ENCODE data around the gene VGLL4. TPM values are rescaled to one million over a fixed set of nuclear protein-coding genes. Genes with fewer than 3 reads are reported as not detected.
"Not testable (repeated sequence)": the region's sequence is repeated elsewhere in the genome, so short reads cannot be mapped to it uniquely, and the experiment has no call there.

VGLL4 gene
- total RNA-seq, 1 donor from 2014 or later = 82.6 TPM

GRCh38 chr3:11529281-11529680, 114.4 kb downstream of the VGLL4 start:
- Mint-ChIP-seq H3K4me1 (peaks cover 38% of the 10 kb centered on the region), H3K27me3 (ENCODE audit: insufficient read depth, low read depth) (peaks cover 6% of the 10 kb centered on the region), H3K27ac (no peak overlapping the region), H3K9me3 (no peaks in the 10 kb centered on the region), H3K4me3 (no peak overlapping the region), H3K36me3 (peaks cover 10% of the 10 kb centered on the region)
- no peak for DNase-seq (ENCODE audit: low spot score)
- Histone ChIP-seq H3K27ac (no peak overlapping the region), H3F3A (ENCODE audit: low read depth) (no peaks in the 10 kb centered on the region), H4K20me1 (ENCODE audit: low read depth) (no peaks in the 10 kb centered on the region), H3K9me3 (ENCODE audit: low read depth) (no peaks in the 10 kb centered on the region), H3K4me3 (no peak overlapping the region), H3K4me2 (no peak overlapping the region), H3K36me3 (no peaks in the 10 kb centered on the region), H3K9ac (no peak overlapping the region), H3K27me3 (no peaks in the 10 kb centered on the region), H2AFZ (replicated peaks) (no peak overlapping the region), H3K4me1 (peaks cover 10% of the 10 kb centered on the region), H3K79me2 (ENCODE audit: low read depth) (no peaks in the 10 kb centered on the region)
- TF ChIP-seq EZH2 (IDR thresholded peaks at IDR 0.05) = no peak
- no peak for TF ChIP-seq CTCF (IDR thresholded peaks at IDR 0.05)
- no peak for TF ChIP-seq EZH2phosphoT487 (IDR thresholded peaks at IDR 0.05)

DNA sequence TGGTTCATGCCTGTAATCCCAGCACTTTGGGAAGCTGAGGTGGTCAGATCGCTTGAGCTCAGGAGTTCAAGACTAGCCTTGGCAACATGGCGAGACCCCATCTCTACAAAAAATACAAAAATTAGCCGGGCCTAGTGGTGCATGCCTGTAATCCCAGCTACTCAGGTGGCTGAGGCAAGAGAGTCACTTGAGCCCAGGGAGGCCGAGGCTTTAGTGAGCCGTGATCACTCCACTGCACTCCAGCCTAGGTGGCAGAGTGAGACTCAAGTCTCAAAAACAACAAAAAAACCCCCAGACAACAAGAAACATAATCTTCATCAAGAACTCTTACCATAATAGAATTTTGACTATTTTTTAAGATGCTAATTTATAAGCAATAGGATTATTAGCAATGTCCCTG, 117.6 kb downstream of the VGLL4 start:
- H3K27ac Mint-ChIP-seq; H3K4me3 ChIP-seq; H4K20me1 ChIP-seq (ENCODE audit: low read depth); H3F3A ChIP-seq (ENCODE audit: low read depth); H3K27ac ChIP-seq; H3K9me3 ChIP-seq (ENCODE audit: low read depth); H3K4me3 Mint-ChIP-seq; H3K9ac ChIP-seq; H2AFZ ChIP-seq (replicated peaks); H3K4me1 ChIP-seq; H3K9me3 Mint-ChIP-seq; H3K27me3 Mint-ChIP-seq (ENCODE audit: insufficient read depth, low read depth); H3K27me3 ChIP-seq; DNase-seq (ENCODE audit: low spot score); H3K4me2 ChIP-seq; H3K36me3 ChIP-seq; H3K79me2 ChIP-seq (ENCODE audit: low read depth): not testable (repeated sequence)
- Mint-ChIP-seq H3K4me1 (peaks cover 28% of the 10 kb centered on the region), H3K36me3 (peaks cover 10% of the 10 kb centered on the region)

GRCh38 chr3:11523572-11524101, 120.1 kb downstream of the VGLL4 start:
- Mint-ChIP-seq H3K36me3 (peaks cover 10% of the 10 kb centered on the region), H3K9me3 (peaks cover 2% of the 10 kb centered on the region), H3K4me1 (peaks cover 23% of the 10 kb centered on the region), H3K27ac (peak overlapping the region; percentile 78), H3K27me3 (ENCODE audit: insufficient read depth, low read depth) (no peaks in the 10 kb centered on the region), H3K4me3 (no peak overlapping the region)
- Histone ChIP-seq H3K9me3 (ENCODE audit: low read depth) (no peaks in the 10 kb centered on the region), H3K4me1 (peaks cover 7% of the 10 kb centered on the region), H3K9ac (no peak overlapping the region), H3K79me2 (ENCODE audit: low read depth) (no peaks in the 10 kb centered on the region), H4K20me1 (ENCODE audit: low read depth) (no peaks in the 10 kb centered on the region), H3K36me3 (no peaks in the 10 kb centered on the region), H3K27me3 (no peaks in the 10 kb centered on the region), H3K27ac (no peak overlapping the region), H3K4me2 (no peak overlapping the region), H3K4me3 (no peak overlapping the region), H3F3A (ENCODE audit: low read depth) (no peaks in the 10 kb centered on the region), H2AFZ (replicated peaks) (no peak overlapping the region)
- TF ChIP-seq EZH2 (IDR thresholded peaks at IDR 0.05) (no peak), EZH2phosphoT487 (IDR thresholded peaks at IDR 0.05) (no peak), CTCF (IDR thresholded peaks at IDR 0.05) (no peak)
- DNase-seq (ENCODE audit: low spot score) = no peak

DNA sequence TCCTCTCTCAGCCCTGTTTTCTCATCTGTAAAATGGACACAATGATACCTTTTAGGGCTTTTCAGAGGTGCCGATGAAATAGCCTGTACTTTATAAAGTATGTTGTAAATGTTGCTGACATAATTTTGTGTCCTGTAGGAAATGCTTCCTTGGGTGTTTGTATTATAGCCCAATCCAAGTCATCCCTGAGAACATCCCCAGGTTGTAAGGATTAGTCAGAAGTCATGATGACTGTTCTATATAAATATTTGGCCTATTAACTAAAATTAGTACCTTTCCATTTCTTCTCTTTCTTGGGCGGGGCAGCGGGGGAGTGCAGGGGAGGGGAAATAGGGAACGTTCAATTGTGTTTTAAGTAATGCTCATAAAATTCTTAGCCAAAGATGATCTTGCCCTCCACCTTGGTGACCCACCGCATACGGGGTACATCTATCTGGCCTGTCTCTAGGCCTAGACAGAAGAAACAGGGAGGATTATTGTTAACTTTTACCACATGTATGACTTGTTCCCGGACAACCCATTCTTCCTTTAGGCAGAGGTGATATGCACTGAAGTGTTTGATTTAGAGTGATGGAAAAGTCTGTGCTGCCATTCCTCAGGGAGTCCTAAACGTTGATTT, 120.7 kb downstream of the VGLL4 start:
- no peak for TF ChIP-seq EZH2 (IDR thresholded peaks at IDR 0.05)
- no peak for TF ChIP-seq CTCF (IDR thresholded peaks at IDR 0.05)
- no peak for TF ChIP-seq EZH2phosphoT487 (IDR thresholded peaks at IDR 0.05)
- peaks cover 7% of the 10 kb centered on the region for H3K36me3 Mint-ChIP-seq
- no peak for DNase-seq (ENCODE audit: low spot score)

More for the DNA sequence above, 120.7 kb downstream of the VGLL4 start:
- no peak overlapping the region for H3K27ac ChIP-seq
- no peaks in the 10 kb centered on the region for H3K79me2 ChIP-seq (ENCODE audit: low read depth)
- H3K4me2 ChIP-seq = no peak overlapping the region
- no peaks in the 10 kb centered on the region for H3K9me3 ChIP-seq (ENCODE audit: low read depth)
- peaks cover 7% of the 10 kb centered on the region for H3K4me1 ChIP-seq
- Mint-ChIP-seq H3K27me3 (ENCODE audit: insufficient read depth, low read depth) (no peaks in the 10 kb centered on the region), H3K4me3 (no peak overlapping the region), H3K4me1 (peaks cover 23% of the 10 kb centered on the region), H3K9me3 (peaks cover 2% of the 10 kb centered on the region), H3K27ac (peak overlapping the region; percentile 78)
- no peaks in the 10 kb centered on the region for H4K20me1 ChIP-seq (ENCODE audit: low read depth)
- no peak overlapping the region for H3K4me3 ChIP-seq
- no peaks in the 10 kb centered on the region for H3K27me3 ChIP-seq
- no peaks in the 10 kb centered on the region for H3F3A ChIP-seq (ENCODE audit: low read depth)
- no peak overlapping the region for H2AFZ ChIP-seq (replicated peaks)
- H3K36me3 ChIP-seq = no peaks in the 10 kb centered on the region
- no peak overlapping the region for H3K9ac ChIP-seq

Measured in neural progenitor cell (in vitro differentiated cells).